ENCODE measurements around the gene UIMC1.
"Not testable (repeated sequence)": the region's sequence is repeated elsewhere in the genome, so short reads cannot be mapped to it uniquely, and the experiment has no call there.

The UIMC1 gene

GRCh38 chr5:176998828-176999227 lies 7.8 kb downstream of the UIMC1 start:
- CTCF ChIA-PET = no interaction called here
- H3K36me3 ChIP-seq (ENCODE audit: control insufficient read depth in 4 of 4, insufficient read depth in 4 of 4, low read length in 3 of 4) = no peaks in the 10 kb centered on the region
- no peak for DNase-seq
- H3K27ac ChIP-seq (ENCODE audit: insufficient read depth in 1 of 2, low read depth in 1 of 2, low read length in 2 of 2, poor library complexity in 1 of 2, severe bottlenecking in 2 of 2) = no peak overlapping the region
- 92% methylated on average over 1 of the region's 5 CpGs for WGBS (ENCODE audit: insufficient coverage)
- no peaks in the 10 kb centered on the region for H3K27me3 ChIP-seq (replicated peaks in 2 of 5; ENCODE audit: control insufficient read depth in 4 of 5, insufficient read depth in 5 of 5, low read length in 4 of 5)
- H3K4me1 ChIP-seq (ENCODE audit: control extremely low read depth in 1 of 4, control insufficient read depth in 4 of 4, insufficient read depth in 4 of 4, low read length in 3 of 4) = peaks cover 0 to 29% (median 7%) of the 10 kb centered on the region in 4 experiments
- peaks cover 0 to 2% (median 0%) of the 10 kb centered on the region in 5 experiments for H3K9me3 ChIP-seq (ENCODE audit: control extremely low read depth in 1 of 5, control insufficient read depth in 4 of 5, insufficient read depth in 2 of 5, low read depth in 1 of 5, low read length in 4 of 5)
- H3K4me3 ChIP-seq (ENCODE audit: control insufficient read depth in 1 of 7, extremely low read depth in 1 of 7, insufficient read depth in 4 of 7, low read depth in 2 of 7, low read length in 6 of 7) = no peak overlapping the region
- POLR2A ChIA-PET = no interaction called here

- H3K36me3 ChIP-seq (ENCODE audit: control insufficient read depth in 4 of 4, insufficient read depth in 4 of 4, low read length in 3 of 4) = no peaks in the 10 kb centered on the region
- H3K27me3 ChIP-seq (replicated peaks in 2 of 5; ENCODE audit: control insufficient read depth in 4 of 5, insufficient read depth in 5 of 5, low read length in 4 of 5) = no peaks in the 10 kb centered on the region
- ChIA-PET POLR2A (interaction anchor here (0.8 kb wide), 1 partner anchor 9 kb away, joined by 3 read pairs; no protein-coding TSS in a partner anchor), CTCF (interaction anchor here (0.8 to 1.3 kb wide), 2 partner anchors 9 to 15 kb away, joined by 3 to 4 read pairs; no protein-coding TSS in a partner anchor)
- H3K4me3 ChIP-seq (ENCODE audit: control insufficient read depth in 1 of 7, extremely low read depth in 1 of 7, insufficient read depth in 4 of 7, low read depth in 2 of 7, low read length in 6 of 7) = no peak overlapping the region
- no peak for DNase-seq
- H3K4me1 ChIP-seq (ENCODE audit: control extremely low read depth in 1 of 4, control insufficient read depth in 4 of 4, insufficient read depth in 4 of 4, low read length in 3 of 4) = peaks cover 0 to 30% (median 7%) of the 10 kb centered on the region in 4 experiments
- peak overlapping the region in 1 of 2 experiments; percentile 20 for H3K27ac ChIP-seq (ENCODE audit: insufficient read depth in 1 of 2, low read depth in 1 of 2, low read length in 2 of 2, poor library complexity in 1 of 2, severe bottlenecking in 2 of 2)
- H3K9me3 ChIP-seq (ENCODE audit: control extremely low read depth in 1 of 5, control insufficient read depth in 4 of 5, insufficient read depth in 2 of 5, low read depth in 1 of 5, low read length in 4 of 5) = peaks cover 0 to 2% (median 0%) of the 10 kb centered on the region in 5 experiments
- WGBS (ENCODE audit: insufficient coverage) = 97% methylated on average over 5 of the region's 5 CpGs
Measured at GRCh38 chr5:176996780-176997179, 9.8 kb downstream of the UIMC1 start.

GRCh38 chr5:176995896-176996767 lies 10.4 kb downstream of the UIMC1 start:
- WGBS (ENCODE audit: insufficient coverage) = 83% methylated on average over 1 of the region's 4 CpGs
- no peak overlapping the region for H3K4me3 ChIP-seq (ENCODE audit: control insufficient read depth in 1 of 7, extremely low read depth in 1 of 7, insufficient read depth in 4 of 7, low read depth in 2 of 7, low read length in 6 of 7)
- peaks cover 0 to 30% (median 7%) of the 10 kb centered on the region in 4 experiments for H3K4me1 ChIP-seq (ENCODE audit: control extremely low read depth in 1 of 4, control insufficient read depth in 4 of 4, insufficient read depth in 4 of 4, low read length in 3 of 4)
- no peaks in the 10 kb centered on the region for H3K27me3 ChIP-seq (replicated peaks in 2 of 5; ENCODE audit: control insufficient read depth in 4 of 5, insufficient read depth in 5 of 5, low read length in 4 of 5)
- peak in 2 of 3 donors; percentile 14 to 18 for DNase-seq
- peaks cover 0 to 2% (median 0%) of the 10 kb centered on the region in 5 experiments for H3K9me3 ChIP-seq (ENCODE audit: control extremely low read depth in 1 of 5, control insufficient read depth in 4 of 5, insufficient read depth in 2 of 5, low read depth in 1 of 5, low read length in 4 of 5)
- H3K27ac ChIP-seq (ENCODE audit: insufficient read depth in 1 of 2, low read depth in 1 of 2, low read length in 2 of 2, poor library complexity in 1 of 2, severe bottlenecking in 2 of 2) = peak overlapping the region in 1 of 2 experiments; percentile 20
- ChIA-PET CTCF (interaction anchor here (0.8 to 1.3 kb wide), 2 partner anchors 10 to 14 kb away, joined by 3 to 4 read pairs; no protein-coding TSS in a partner anchor), POLR2A (no interaction called here)
- H3K36me3 ChIP-seq (ENCODE audit: control insufficient read depth in 4 of 4, insufficient read depth in 4 of 4, low read length in 3 of 4) = no peaks in the 10 kb centered on the region

- 100% methylated on average over 3 of the region's 3 CpGs for WGBS (ENCODE audit: insufficient coverage)
- Histone ChIP-seq H3K27me3 (replicated peaks in 2 of 5; ENCODE audit: control insufficient read depth in 4 of 5, insufficient read depth in 5 of 5, low read length in 4 of 5) (no peaks in the 10 kb centered on the region), H3K9me3 (ENCODE audit: control extremely low read depth in 1 of 5, control insufficient read depth in 4 of 5, insufficient read depth in 2 of 5, low read depth in 1 of 5, low read length in 4 of 5) (peaks cover 0 to 2% (median 0%) of the 10 kb centered on the region in 5 experiments), H3K4me1 (ENCODE audit: control extremely low read depth in 1 of 4, control insufficient read depth in 4 of 4, insufficient read depth in 4 of 4, low read length in 3 of 4) (peaks cover 0 to 30% (median 7%) of the 10 kb centered on the region in 4 experiments), H3K27ac (ENCODE audit: insufficient read depth in 1 of 2, low read depth in 1 of 2, low read length in 2 of 2, poor library complexity in 1 of 2, severe bottlenecking in 2 of 2) (peak overlapping the region; percentile 1 to 76), H3K36me3 (ENCODE audit: control insufficient read depth in 4 of 4, insufficient read depth in 4 of 4, low read length in 3 of 4) (no peaks in the 10 kb centered on the region), H3K4me3 (ENCODE audit: control insufficient read depth in 1 of 7, extremely low read depth in 1 of 7, insufficient read depth in 4 of 7, low read depth in 2 of 7, low read length in 6 of 7) (peak overlapping the region in 1 of 7 experiments; percentile 28)
- DNase-seq = no peak
- ChIA-PET POLR2A (no interaction called here), CTCF (interaction anchor here (1.5 kb wide), 1 partner anchor 12 kb away, joined by 3 read pairs; the partner anchor contains the start of gene UIMC1)
Measured at GRCh38 chr5:176995122-176995490, 11.5 kb downstream of the UIMC1 start.

GRCh38 chr5:176994460-176995121 lies 12.0 kb downstream of the UIMC1 start:
- H3K4me3 ChIP-seq (ENCODE audit: control insufficient read depth in 1 of 7, extremely low read depth in 1 of 7, insufficient read depth in 4 of 7, low read depth in 2 of 7, low read length in 6 of 7) = peak overlapping the region in 1 of 7 experiments; percentile 28
- ChIA-PET POLR2A (no interaction called here), CTCF (interaction anchor here (1.5 kb wide), 1 partner anchor 12 kb away, joined by 3 read pairs; the partner anchor contains the start of gene UIMC1)
- peak; percentile 65 to 94 (median 88) for DNase-seq
- peaks cover 0 to 30% (median 7%) of the 10 kb centered on the region in 4 experiments for H3K4me1 ChIP-seq (ENCODE audit: control extremely low read depth in 1 of 4, control insufficient read depth in 4 of 4, insufficient read depth in 4 of 4, low read length in 3 of 4)
- no peaks in the 10 kb centered on the region for H3K36me3 ChIP-seq (ENCODE audit: control insufficient read depth in 4 of 4, insufficient read depth in 4 of 4, low read length in 3 of 4)
- H3K9me3 ChIP-seq (ENCODE audit: control extremely low read depth in 1 of 5, control insufficient read depth in 4 of 5, insufficient read depth in 2 of 5, low read depth in 1 of 5, low read length in 4 of 5) = peaks cover 0 to 2% (median 0%) of the 10 kb centered on the region in 5 experiments
- 47% methylated on average over 5 of the region's 7 CpGs for WGBS (ENCODE audit: insufficient coverage)
- H3K27me3 ChIP-seq (replicated peaks in 2 of 5; ENCODE audit: control insufficient read depth in 4 of 5, insufficient read depth in 5 of 5, low read length in 4 of 5) = no peaks in the 10 kb centered on the region
- peak overlapping the region; percentile 1 to 76 for H3K27ac ChIP-seq (ENCODE audit: insufficient read depth in 1 of 2, low read depth in 1 of 2, low read length in 2 of 2, poor library complexity in 1 of 2, severe bottlenecking in 2 of 2)

GRCh38 chr5:176993081-176993480 lies 13.5 kb downstream of the UIMC1 start:
- CTCF ChIA-PET; H3K27me3 ChIP-seq (replicated peaks in 2 of 5; ENCODE audit: control insufficient read depth in 4 of 5, insufficient read depth in 5 of 5, low read length in 4 of 5); H3K9me3 ChIP-seq (ENCODE audit: control extremely low read depth in 1 of 5, control insufficient read depth in 4 of 5, insufficient read depth in 2 of 5, low read depth in 1 of 5, low read length in 4 of 5); H3K4me3 ChIP-seq (ENCODE audit: control insufficient read depth in 1 of 7, extremely low read depth in 1 of 7, insufficient read depth in 4 of 7, low read depth in 2 of 7, low read length in 6 of 7); H3K36me3 ChIP-seq (ENCODE audit: control insufficient read depth in 4 of 4, insufficient read depth in 4 of 4, low read length in 3 of 4); DNase-seq; H3K27ac ChIP-seq (ENCODE audit: insufficient read depth in 1 of 2, low read depth in 1 of 2, low read length in 2 of 2, poor library complexity in 1 of 2, severe bottlenecking in 2 of 2): not testable (repeated sequence)
- POLR2A ChIA-PET = interaction anchor here (0.6 to 0.7 kb wide), 2 partner anchors 176 to 618 kb away, joined by 4 to 5 read pairs; no protein-coding TSS in a partner anchor
- 96% methylated on average over 3 of the region's 3 CpGs for WGBS (ENCODE audit: insufficient coverage)
- H3K4me1 ChIP-seq (ENCODE audit: control extremely low read depth in 1 of 4, control insufficient read depth in 4 of 4, insufficient read depth in 4 of 4, low read length in 3 of 4) = peaks cover 0 to 30% (median 7%) of the 10 kb centered on the region in 4 experiments
